OCI-LY1 (cell line): Measurements from ENCODE around the gene TPST2.

ENCODE experiments used
- CTCF ChIP-seq: fragments of 200-600 bp; sonication (generic), shearing (Covaris generic); IDR thresholded peaks from 2 replicates; pipeline ENCODE4 v1.5.1; 2017; ENCODE audit warnings: mild to moderate bottlenecking, antibody characterized with exemption, low read length, moderate library complexity, mixed read lengths
- EZH2 ChIP-seq: fragments of 200-600 bp; sonication (generic), shearing (Covaris generic); IDR thresholded peaks from 2 replicates; pipeline ENCODE4 v1.8.0; 2017; ENCODE audit warnings: borderline replicate concordance, mixed run types, mild to moderate bottlenecking, antibody characterized with exemption, low read length, moderate library complexity, mixed read lengths

GRCh38 chr22:26567610-26568009 is 22.3 kb downstream of the TPST2 start:
- no peak for TF ChIP-seq CTCF
- no peak for TF ChIP-seq EZH2
